ENCODE results near the gene KIF18B. TPM values are rescaled to one million over a fixed set of nuclear protein-coding genes. Genes with fewer than 3 reads are reported as not detected.

The KIF18B gene
- total RNA-seq, 1 experiment from 2014 or later = 12.2 TPM

GRCh38 chr17:44940317-44940716 lies 7.3 kb downstream of the KIF18B start:
- DNase-seq (ENCODE audit: low spot score) = no peak

GRCh38 chr17:44935116-44935515 lies 12.5 kb downstream of the KIF18B start:
- no peak for DNase-seq (ENCODE audit: low spot score)

- DNase-seq (ENCODE audit: low spot score) = no peak
Measured at GRCh38 chr17:44934745-44935105, 12.8 kb downstream of the KIF18B start.

- no peak for DNase-seq (ENCODE audit: low spot score)
Measured at GRCh38 chr17:44933824-44934744, 13.5 kb downstream of the KIF18B start.

- DNase-seq (ENCODE audit: low spot score) = no peak
Measured at GRCh38 chr17:44932787-44933097, 14.8 kb downstream of the KIF18B start.

- no peak for DNase-seq (ENCODE audit: low spot score)
Measured at GRCh38 chr17:44932096-44932786, 15.3 kb downstream of the KIF18B start.

GRCh38 chr17:44931376-44931775 lies 16.2 kb downstream of the KIF18B start:
- no peak for DNase-seq (ENCODE audit: low spot score)

- no peak for DNase-seq (ENCODE audit: low spot score)
Measured at GRCh38 chr17:44930667-44931066, 16.9 kb downstream of the KIF18B start.

GRCh38 chr17:44928950-44929720 lies 18.4 kb downstream of the KIF18B start:
- DNase-seq (ENCODE audit: low spot score) = no peak

- no peak for DNase-seq (ENCODE audit: low spot score)
Measured at GRCh38 chr17:44928136-44928535, 19.4 kb downstream of the KIF18B start.

GRCh38 chr17:44927696-44928095 lies 19.9 kb downstream of the KIF18B start:
- no peak for DNase-seq (ENCODE audit: low spot score)

GRCh38 chr17:44926821-44927525 lies 20.6 kb downstream of the KIF18B start:
- no peak for DNase-seq (ENCODE audit: low spot score)

GRCh38 chr17:44925731-44926697 lies 21.6 kb downstream of the KIF18B start:
- no peak for DNase-seq (ENCODE audit: low spot score)

- peak; percentile 32 for DNase-seq (ENCODE audit: low spot score)
Measured at GRCh38 chr17:44924107-44924544, 23.4 kb downstream of the KIF18B start.

- DNase-seq (ENCODE audit: low spot score) = no peak
Measured at GRCh38 chr17:44922746-44923470, 24.7 kb downstream of the KIF18B start.

GRCh38 chr17:44922136-44922535 lies 25.4 kb downstream of the KIF18B start:
- no peak for DNase-seq (ENCODE audit: low spot score)

- DNase-seq (ENCODE audit: low spot score) = no peak
Measured at GRCh38 chr17:44921122-44921882, 26.3 kb downstream of the KIF18B start.

GRCh38 chr17:44920565-44920940 lies 27.0 kb downstream of the KIF18B start:
- DNase-seq (ENCODE audit: low spot score) = no peak

Measured in HT-29 (cell line).